Hematopoietic multipotent progenitor cell treated with erythropoietin and hydrocortisone succinate and interleukin-3 and kit ligand, for 4 days (in vitro differentiated cells): ENCODE results near the gene RNU4-1.
"Not testable (repeated sequence)": the region's sequence is repeated elsewhere in the genome, so short reads cannot be mapped to it uniquely, and the experiment has no call there.

Experiments
- DNase-seq: peaks from one replicate; pipeline ENCODE4 v3.0.0-alpha.2; 2015

The RNU4-1 gene

GRCh38 chr12:120257041-120257821 lies 35.8 kb downstream of the RNU4-1 start:
- DNase-seq = no peak

GRCh38 chr12:120254809-120255208 lies 38.2 kb downstream of the RNU4-1 start:
- DNase-seq = peak; percentile 34

GRCh38 chr12:120253313-120253712 lies 39.7 kb downstream of the RNU4-1 start:
- DNase-seq = peak; percentile 72

- DNase-seq = peak; percentile 91
Observed at GRCh38 chr12:120252071-120252906, 40.7 kb downstream of the RNU4-1 start.

GRCh38 chr12:120251364-120252070 lies 41.5 kb downstream of the RNU4-1 start:
- not testable (repeated sequence) for DNase-seq

GRCh38 chr12:120249875-120250795 lies 42.9 kb downstream of the RNU4-1 start:
- DNase-seq = peak; percentile 61

GRCh38 chr12:120249266-120249874 lies 43.7 kb downstream of the RNU4-1 start:
- DNase-seq = no peak

- no peak for DNase-seq
Observed at GRCh38 chr12:120247621-120248030, 45.4 kb downstream of the RNU4-1 start.

- no peak for DNase-seq
Observed at GRCh38 chr12:120247183-120247582, 45.9 kb downstream of the RNU4-1 start.

- DNase-seq = not testable (repeated sequence)
Observed at GRCh38 chr12:120246705-120247104, 46.3 kb downstream of the RNU4-1 start.
